Activated naive CD8-positive, alpha-beta T cell (primary cell): ENCODE data around the gene MRM3.
"Not testable (repeated sequence)": the region's sequence is repeated elsewhere in the genome, so short reads cannot be mapped to it uniquely, and the experiment has no call there.

Experiments
- H3K27ac Mint-ChIP-seq: one replicate; pipeline ENCODE4 v1.8.0; 2021; ENCODE audit warnings: mixed read lengths
- H3K27me3 Mint-ChIP-seq: one replicate; pipeline ENCODE4 v1.8.0; 2021; ENCODE audit warnings: mixed read lengths
- H3K36me3 Mint-ChIP-seq: one replicate; pipeline ENCODE4 v1.8.0; 2021; ENCODE audit warnings: mixed read lengths
- H3K4me1 Mint-ChIP-seq: one replicate; pipeline ENCODE4 v1.8.0; 2021; ENCODE audit warnings: low read depth, mixed read lengths
- H3K4me3 Mint-ChIP-seq: one replicate; pipeline ENCODE4 v1.8.0; 2021; ENCODE audit warnings: mild to moderate bottlenecking, mixed read lengths
- H3K9me3 Mint-ChIP-seq: one replicate; pipeline ENCODE4 v1.8.0; 2021; ENCODE audit warnings: low read depth, mixed read lengths

Gene MRM3

DNA sequence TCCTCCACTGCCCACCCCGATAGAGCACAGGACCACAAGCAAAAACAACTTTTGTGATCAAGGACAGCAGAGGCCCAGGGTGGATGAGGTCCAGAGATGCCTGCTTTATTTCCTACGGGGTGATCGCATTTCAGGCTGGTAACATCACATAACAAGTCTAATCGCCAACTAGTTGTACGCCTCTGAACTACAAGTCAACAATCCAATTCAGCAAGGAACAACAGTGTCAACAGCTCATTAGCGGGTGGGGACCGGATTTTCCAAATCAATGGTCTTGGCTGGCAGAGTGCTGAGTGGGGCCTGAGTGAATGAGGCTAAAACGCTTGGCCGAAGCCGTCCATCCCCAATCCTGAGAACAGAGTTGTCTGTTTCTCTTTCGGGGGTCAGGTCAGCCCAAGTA is 17.1 kb downstream of the MRM3 start:
- Mint-ChIP-seq H3K4me1 (peaks cover 7% of the 10 kb centered on the region), H3K27ac (no peak overlapping the region), H3K27me3 (no peaks in the 10 kb centered on the region), H3K4me3 (no peak overlapping the region), H3K9me3 (no peaks in the 10 kb centered on the region), H3K36me3 (no peaks in the 10 kb centered on the region)

GRCh38 chr17:800446-801242 is 18.5 kb downstream of the MRM3 start:
- H3K4me1 Mint-ChIP-seq, result no peaks in the 10 kb centered on the region
- H3K27ac Mint-ChIP-seq, result no peak overlapping the region
- H3K4me3 Mint-ChIP-seq, result no peak overlapping the region
- no peaks in the 10 kb centered on the region for H3K9me3 Mint-ChIP-seq
- no peaks in the 10 kb centered on the region for H3K27me3 Mint-ChIP-seq
- H3K36me3 Mint-ChIP-seq, result no peaks in the 10 kb centered on the region

GRCh38 chr17:801660-802059 is 19.5 kb downstream of the MRM3 start:
- Mint-ChIP-seq H3K4me3 (no peak overlapping the region), H3K27me3 (no peaks in the 10 kb centered on the region), H3K9me3 (no peaks in the 10 kb centered on the region), H3K36me3 (no peaks in the 10 kb centered on the region), H3K27ac (no peak overlapping the region), H3K4me1 (no peaks in the 10 kb centered on the region)

DNA sequence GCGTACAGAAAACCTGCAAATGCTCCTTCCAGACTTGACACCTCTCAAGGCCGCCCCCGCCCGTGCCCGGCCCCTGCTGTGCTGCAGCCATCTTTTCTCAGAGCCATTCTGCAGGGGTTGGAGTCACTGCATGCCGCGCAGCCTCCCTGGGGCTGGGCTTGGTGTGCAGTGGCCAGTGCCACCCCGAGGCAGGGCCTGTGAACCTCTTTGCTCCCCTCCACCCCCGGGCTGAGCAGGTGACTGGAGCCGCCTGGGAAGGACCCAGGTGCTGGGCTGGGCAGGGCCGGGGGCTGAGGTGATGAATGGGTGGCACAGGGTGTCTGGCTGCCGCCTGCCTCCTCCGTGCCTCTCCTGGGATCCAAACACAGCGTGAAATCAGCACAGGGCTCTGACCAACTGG is 20.3 kb downstream of the MRM3 start:
- no peak overlapping the region for H3K27ac Mint-ChIP-seq

GRCh38 chr17:802901-803881 is 21.0 kb downstream of the MRM3 start:
- no peaks in the 10 kb centered on the region for H3K4me1 Mint-ChIP-seq
- H3K36me3 Mint-ChIP-seq, result no peaks in the 10 kb centered on the region
- H3K9me3 Mint-ChIP-seq, result no peaks in the 10 kb centered on the region
- no peak overlapping the region for H3K27ac Mint-ChIP-seq
- H3K27me3 Mint-ChIP-seq, result no peaks in the 10 kb centered on the region
- H3K4me3 Mint-ChIP-seq, result no peak overlapping the region

More for the DNA sequence above, 20.3 kb downstream of the MRM3 start:
- Mint-ChIP-seq H3K4me3 (no peak overlapping the region), H3K36me3 (no peaks in the 10 kb centered on the region), H3K27me3 (no peaks in the 10 kb centered on the region), H3K4me1 (no peaks in the 10 kb centered on the region), H3K9me3 (no peaks in the 10 kb centered on the region)

DNA sequence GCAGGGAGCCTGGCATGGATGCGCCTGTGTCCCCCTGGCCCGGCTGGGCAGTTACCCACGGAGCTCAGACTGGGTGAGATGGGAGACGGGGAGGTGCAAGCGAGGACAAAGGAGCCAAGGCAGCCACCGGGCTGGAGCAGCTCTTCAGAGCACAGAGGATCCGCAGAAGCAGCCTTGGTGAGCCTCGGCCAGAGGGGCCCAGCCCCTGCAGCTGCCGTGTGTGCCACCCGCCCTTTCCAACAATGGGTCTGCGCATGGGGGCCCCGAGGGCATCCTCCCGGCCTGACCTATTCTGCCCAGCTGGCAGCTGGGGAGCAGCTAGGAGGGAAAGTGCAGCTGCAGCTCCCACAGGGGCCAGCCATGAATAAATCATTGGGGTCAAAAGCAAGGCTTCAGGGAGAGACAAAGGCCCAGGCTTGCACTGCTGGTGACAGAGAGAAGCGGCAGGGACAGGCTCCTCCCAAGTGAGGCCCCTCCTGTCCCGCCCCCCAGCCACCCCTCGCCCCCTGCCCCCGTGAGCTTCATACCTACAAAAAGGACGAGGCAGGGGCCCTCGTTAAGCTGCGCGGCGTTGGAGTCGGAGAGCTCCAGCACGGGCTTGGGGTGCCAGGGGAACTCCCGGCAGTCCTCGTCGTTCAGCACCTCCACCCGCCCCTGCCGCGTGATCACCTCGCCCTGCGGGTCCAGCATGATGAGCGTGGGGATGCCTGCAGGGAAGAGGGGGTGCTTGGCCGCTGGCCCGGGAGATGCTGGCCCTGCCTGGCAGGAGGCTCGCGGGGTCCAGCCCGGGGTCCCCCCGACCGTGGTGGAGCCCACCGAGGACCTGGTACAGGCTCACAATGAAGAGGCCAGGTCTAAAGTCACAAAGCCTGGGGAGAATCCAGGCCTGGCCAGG is 22.6 kb downstream of the MRM3 start:
- no peaks in the 10 kb centered on the region for H3K9me3 Mint-ChIP-seq
- no peaks in the 10 kb centered on the region for H3K27me3 Mint-ChIP-seq
- H3K4me1 Mint-ChIP-seq, result no peaks in the 10 kb centered on the region
- no peak overlapping the region for H3K27ac Mint-ChIP-seq
- H3K4me3 Mint-ChIP-seq, result no peak overlapping the region
- H3K36me3 Mint-ChIP-seq, result no peaks in the 10 kb centered on the region

DNA sequence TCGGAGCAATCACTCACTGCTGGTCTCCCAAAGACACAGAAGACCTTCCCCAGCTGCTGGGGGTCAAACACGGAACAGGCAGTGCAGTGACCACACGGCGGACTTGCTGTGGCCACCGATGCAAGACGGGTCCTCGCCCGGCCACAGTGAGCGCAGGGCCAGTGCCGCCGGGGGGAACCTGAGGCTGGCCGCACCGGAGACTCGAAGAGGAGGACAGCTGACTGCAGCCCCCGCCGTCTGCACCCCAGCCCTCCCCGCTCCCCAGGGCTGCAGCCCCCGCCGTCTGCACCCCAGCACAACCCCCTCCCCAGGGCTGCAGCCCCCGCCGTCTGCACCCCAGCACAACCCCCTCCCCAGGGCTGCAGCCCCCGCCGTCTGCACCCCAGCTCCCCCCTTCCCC is 23.7 kb downstream of the MRM3 start:
- not testable (repeated sequence) for H3K27me3 Mint-ChIP-seq, H3K4me3 Mint-ChIP-seq, H3K36me3 Mint-ChIP-seq

DNA sequence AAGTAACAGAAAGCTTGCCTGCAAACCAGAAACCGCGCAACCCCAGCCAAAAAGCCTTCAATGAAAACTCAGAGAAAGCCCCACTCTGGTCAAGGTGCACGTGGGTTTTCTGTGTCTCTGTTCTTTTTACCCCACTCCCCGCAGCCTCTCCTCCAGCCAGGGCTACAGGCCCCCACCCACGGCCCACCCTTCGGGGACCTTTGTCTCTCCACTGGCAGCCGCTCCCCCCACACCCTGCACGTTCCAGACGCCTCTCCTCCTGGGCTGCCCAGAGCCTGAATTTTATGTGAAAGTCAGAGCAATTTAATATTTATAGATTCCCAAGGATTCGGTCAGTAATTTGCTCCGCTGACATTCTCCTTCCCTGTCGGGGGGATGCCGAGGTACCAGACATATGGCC is 24.2 kb downstream of the MRM3 start:
- no peak overlapping the region for H3K27ac Mint-ChIP-seq
- H3K9me3 Mint-ChIP-seq, result no peaks in the 10 kb centered on the region
- H3K4me3 Mint-ChIP-seq, result no peak overlapping the region
- no peaks in the 10 kb centered on the region for H3K36me3 Mint-ChIP-seq
- H3K4me1 Mint-ChIP-seq, result no peaks in the 10 kb centered on the region
- H3K27me3 Mint-ChIP-seq, result no peaks in the 10 kb centered on the region

More for the DNA sequence above, 23.7 kb downstream of the MRM3 start:
- not testable (repeated sequence) for H3K9me3 Mint-ChIP-seq, H3K27ac Mint-ChIP-seq, H3K4me1 Mint-ChIP-seq

- no peaks in the 10 kb centered on the region for H3K4me1 Mint-ChIP-seq
- H3K27ac Mint-ChIP-seq, result no peak overlapping the region
- H3K36me3 Mint-ChIP-seq, result no peaks in the 10 kb centered on the region
- H3K27me3 Mint-ChIP-seq, result no peaks in the 10 kb centered on the region
- no peak overlapping the region for H3K4me3 Mint-ChIP-seq
- no peaks in the 10 kb centered on the region for H3K9me3 Mint-ChIP-seq
Observed at GRCh38 chr17:806781-807522, 24.8 kb downstream of the MRM3 start.

DNA sequence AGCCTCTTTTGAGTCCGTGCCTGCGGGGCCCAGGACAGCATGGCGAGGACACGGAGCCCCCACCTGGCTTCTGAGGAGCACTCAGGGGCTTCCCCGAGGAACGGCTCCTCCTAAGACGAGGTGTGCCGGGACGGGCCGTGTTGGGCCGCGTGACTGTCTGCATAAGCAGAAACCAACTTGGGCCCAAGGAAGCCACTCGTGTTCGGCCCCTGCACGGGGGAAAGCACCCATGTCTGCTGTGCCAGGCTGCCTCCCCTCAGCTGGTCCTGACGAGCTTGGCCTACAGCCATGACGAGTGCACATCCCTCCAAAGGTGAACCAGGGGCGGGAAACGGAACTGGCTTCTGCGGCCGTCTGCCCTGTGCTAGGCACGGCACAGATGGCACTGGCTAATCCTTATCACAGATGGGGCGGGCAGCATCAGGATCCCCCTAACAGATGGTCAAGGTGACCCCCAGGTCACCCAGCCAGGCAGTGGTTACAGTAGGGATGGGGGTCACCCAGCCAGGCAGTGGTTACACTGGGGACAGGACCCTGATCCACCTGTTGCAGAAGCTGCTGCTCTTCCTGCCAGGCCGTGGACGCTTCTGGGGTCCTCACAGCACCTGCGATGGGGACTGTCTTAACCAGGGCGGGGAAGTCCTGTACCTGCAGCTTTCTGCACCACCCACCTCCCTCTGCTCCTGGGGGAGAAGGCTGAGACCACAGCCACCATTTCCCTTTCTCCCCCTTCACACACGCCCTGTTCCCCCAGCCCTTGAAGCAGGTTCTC is 25.6 kb downstream of the MRM3 start:
- no peak overlapping the region for H3K4me3 Mint-ChIP-seq
- H3K4me1 Mint-ChIP-seq, result no peaks in the 10 kb centered on the region
- no peaks in the 10 kb centered on the region for H3K36me3 Mint-ChIP-seq
- H3K27ac Mint-ChIP-seq, result no peak overlapping the region
- peaks cover 2% of the 10 kb centered on the region for H3K27me3 Mint-ChIP-seq
- no peaks in the 10 kb centered on the region for H3K9me3 Mint-ChIP-seq

DNA sequence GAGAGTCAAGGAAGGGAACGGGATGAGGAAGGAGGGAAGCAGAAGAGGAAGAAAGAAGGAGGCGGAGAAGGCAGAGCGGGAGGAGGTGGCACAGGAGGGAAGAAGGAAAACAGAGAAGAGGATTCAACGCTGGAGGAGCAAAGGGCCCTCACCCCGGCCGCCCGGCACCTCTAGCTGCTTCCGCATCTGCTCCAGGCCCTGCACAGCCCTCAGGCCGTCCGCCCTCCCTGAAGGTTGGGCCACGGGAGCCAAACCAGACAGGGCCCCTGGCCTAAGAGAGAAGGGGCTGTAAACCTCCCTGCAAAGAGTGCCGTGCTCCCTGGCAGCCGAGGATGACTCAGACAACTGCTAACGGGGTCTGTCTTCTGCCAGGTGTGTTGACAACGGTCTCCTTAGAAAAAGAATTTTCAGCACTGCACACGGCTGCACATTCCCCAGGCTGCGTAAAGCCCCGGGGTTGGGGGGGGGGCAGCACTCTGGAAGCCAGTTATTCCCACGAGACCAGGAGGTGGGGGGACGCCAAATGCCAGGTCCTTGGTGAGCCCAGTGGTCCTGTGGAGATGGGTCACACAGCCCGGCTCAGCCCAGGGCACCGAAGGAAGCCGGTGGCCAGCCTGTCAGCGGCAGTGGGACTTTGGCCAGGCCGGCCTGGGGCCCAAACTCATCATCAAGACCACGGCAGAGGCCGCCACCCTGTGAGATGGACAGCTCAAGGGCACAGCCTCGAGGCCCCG is 29.1 kb downstream of the MRM3 start:
- Mint-ChIP-seq H3K4me3 (no peak overlapping the region), H3K36me3 (no peaks in the 10 kb centered on the region), H3K9me3 (no peaks in the 10 kb centered on the region), H3K4me1 (no peaks in the 10 kb centered on the region), H3K27ac (no peak overlapping the region), H3K27me3 (peaks cover 2% of the 10 kb centered on the region)

DNA sequence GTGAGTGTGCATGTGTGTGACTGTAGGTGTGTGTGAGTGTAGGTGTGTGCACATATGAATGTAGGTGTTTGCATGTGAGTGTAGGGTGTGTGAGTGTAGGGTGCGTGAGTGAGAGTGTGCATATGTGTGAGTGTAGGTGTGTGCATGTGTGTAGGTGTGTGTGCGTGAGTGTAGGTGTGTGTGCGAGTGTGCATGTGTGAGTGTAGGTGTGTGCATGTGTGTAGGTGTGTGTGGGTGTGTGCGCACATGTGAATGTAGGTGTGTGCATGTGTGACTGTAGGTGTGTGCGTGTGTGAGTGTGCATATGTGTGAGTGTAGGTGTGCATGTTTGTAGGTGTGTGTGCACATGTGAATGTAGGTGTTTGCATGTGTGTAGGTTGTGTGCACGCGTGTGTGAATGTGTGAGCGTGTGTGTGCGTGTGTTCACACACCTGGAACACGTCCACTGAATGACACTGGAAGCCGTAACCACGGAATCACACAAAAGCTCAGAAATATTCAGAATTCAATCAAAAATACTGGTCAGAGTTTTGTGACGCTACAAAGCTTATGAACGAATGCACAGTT is 30.6 kb downstream of the MRM3 start:
- no peak overlapping the region for H3K27ac Mint-ChIP-seq

DNA sequence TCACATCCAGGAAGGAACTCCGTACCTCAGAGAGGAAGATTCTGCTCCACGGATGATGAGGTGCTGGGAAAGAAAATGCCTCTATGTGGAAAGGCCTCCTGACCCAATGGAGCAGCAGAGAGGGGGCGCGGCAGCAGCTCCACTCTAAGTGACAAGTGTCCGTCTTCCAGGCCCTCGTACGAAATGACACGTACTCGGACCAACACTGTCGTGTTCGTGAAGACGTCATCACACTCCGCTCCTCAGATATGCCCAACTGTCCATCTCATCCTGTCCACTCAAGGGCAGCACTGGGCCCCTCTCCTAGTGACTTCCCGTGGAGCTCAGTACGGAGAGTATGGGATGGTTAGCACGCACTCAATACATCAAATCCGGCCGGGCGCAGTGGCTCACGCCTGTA is 32.2 kb downstream of the MRM3 start:
- H3K27me3 Mint-ChIP-seq, result peaks cover 5% of the 10 kb centered on the region
- H3K36me3 Mint-ChIP-seq, result no peaks in the 10 kb centered on the region
- no peak overlapping the region for H3K27ac Mint-ChIP-seq
- no peaks in the 10 kb centered on the region for H3K9me3 Mint-ChIP-seq
- no peaks in the 10 kb centered on the region for H3K4me1 Mint-ChIP-seq
- H3K4me3 Mint-ChIP-seq, result no peak overlapping the region

More for the DNA sequence above, 30.6 kb downstream of the MRM3 start:
- Mint-ChIP-seq H3K4me3 (no peak overlapping the region), H3K9me3 (no peaks in the 10 kb centered on the region), H3K4me1 (no peaks in the 10 kb centered on the region), H3K36me3 (no peaks in the 10 kb centered on the region), H3K27me3 (peaks cover 5% of the 10 kb centered on the region)
